Measurements from ENCODE around the gene L3MBTL4.

DNA sequence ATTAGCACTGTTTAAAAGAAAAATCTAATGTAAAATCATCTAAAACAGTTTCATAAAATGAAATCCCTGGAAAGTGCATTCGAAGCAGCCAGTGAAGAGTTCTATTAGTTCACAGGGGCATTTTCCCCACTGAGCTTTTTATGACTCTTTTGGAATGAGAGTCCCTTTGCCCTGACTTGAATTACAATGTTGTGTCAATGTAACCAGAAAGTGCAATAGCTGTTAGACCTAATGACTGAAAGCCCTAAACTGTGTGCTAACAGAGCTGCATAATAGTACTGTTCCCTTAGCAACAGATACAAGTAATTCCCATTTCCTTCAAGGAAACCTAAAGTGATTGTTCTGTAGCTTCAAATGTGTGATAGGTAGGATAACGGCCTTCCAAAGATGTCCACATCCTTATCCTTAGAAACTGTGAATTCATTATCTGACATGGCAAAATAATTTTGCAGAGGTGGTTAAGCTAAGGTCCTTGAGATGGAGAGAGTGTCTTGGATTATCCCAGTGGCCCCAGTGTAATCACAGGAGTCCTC, 134.4 kb downstream of the L3MBTL4 start:
- no peak for TF ChIP-seq CTCF (IDR thresholded peaks at IDR 0.05; ENCODE audit: poor library complexity)
- TF ChIP-seq EZH2 (IDR thresholded peaks at IDR 0.05; ENCODE audit: borderline replicate concordance), result no peak
- TF ChIP-seq EZH2phosphoT487 (IDR thresholded peaks at IDR 0.05; ENCODE audit: low read depth, severe bottlenecking, unreplicated experiment), result no peak

Data from hepatocyte (in vitro differentiated cells).